Right atrium auricular region (tissue), 2 donors: ENCODE data around the gene IKBKE. TPM values are rescaled to one million over a fixed set of nuclear protein-coding genes. Genes with fewer than 3 reads are reported as not detected.

Experiments
- DNase-seq: peaks from one replicate; pipeline ENCODE4 v3.0.0-alpha.2; 2019; ENCODE audit warnings: low spot score
- H3K27ac ChIP-seq, 2 donors: fragments of 200-600 bp; sonication (generic); 1 replicate in 1 of 2; 2 replicates in 1 of 2; pipeline ENCODE4 v1.5.1; 2016 to 2019
- H3K27me3 ChIP-seq, 2 donors: fragments of 200-600 bp; sonication (generic); one replicate each; pipeline versions ENCODE4 v1.5.1 to v1.6.0; 2017 to 2019
- H3K36me3 ChIP-seq: fragments of 200-600 bp; sonication (generic); one replicate; pipeline ENCODE4 v1.5.1; 2016
- H3K4me1 ChIP-seq, 2 donors: fragments of 200-600 bp; sonication (generic); one replicate each; pipeline versions ENCODE4 v1.5.1 to v1.6.0; 2017 to 2019
- H3K4me3 ChIP-seq, 2 donors: fragments of 200-600 bp; sonication (generic); 1 replicate in 1 of 2; 2 replicates in 1 of 2; pipeline ENCODE4 v1.5.1; 2017 to 2019; ENCODE audit warnings: mild to moderate bottlenecking in 1 of 2, moderate library complexity in 1 of 2
- H3K9me3 ChIP-seq, 2 donors: fragments of 200-600 bp; sonication (generic); one replicate each; pipeline ENCODE4 v1.5.1; 2019
- CTCF ChIP-seq, 2 donors: fragments of 200-600 bp; sonication (generic); IDR thresholded peaks; one replicate each; pipeline ENCODE4 v1.5.1; 2019; ENCODE audit warnings: antibody characterized with exemption in 2 of 2
- total RNA-seq, 2 donors: library from RNA; depleted of rRNA; stranded (reverse); fragments of >200 nt; gene quantifications; one replicate each; pipeline ENCODE4 v1.1.0, GENCODE V29; 2016

IKBKE gene
- total RNA-seq, 2 donors from 2014 or later, result 1.3 to 3.2 TPM

GRCh38 chr1:206516728-206516990 lies 46.4 kb downstream of the IKBKE start:
- no peak overlapping the region for H3K27ac ChIP-seq
- no peak for TF ChIP-seq CTCF (IDR thresholded peaks at IDR 0.05)
- H3K4me3 ChIP-seq, result no peak overlapping the region
- no peaks in the 10 kb centered on the region for H3K36me3 ChIP-seq
- DNase-seq, result no peak
- H3K27me3 ChIP-seq, result no peaks in the 10 kb centered on the region
- no peaks in the 10 kb centered on the region for H3K9me3 ChIP-seq
- H3K4me1 ChIP-seq, result peaks cover 0 to 25% of the 10 kb centered on the region in 2 donors

- no peak for DNase-seq
- no peaks in the 10 kb centered on the region for H3K9me3 ChIP-seq
- H3K27me3 ChIP-seq, result no peaks in the 10 kb centered on the region
- H3K27ac ChIP-seq, result no peak overlapping the region
- H3K4me3 ChIP-seq, result no peak overlapping the region
- no peak for TF ChIP-seq CTCF (IDR thresholded peaks at IDR 0.05)
- H3K4me1 ChIP-seq, result peaks cover 0 to 19% of the 10 kb centered on the region in 2 donors
- H3K36me3 ChIP-seq, result no peaks in the 10 kb centered on the region
Measured at GRCh38 chr1:206517784-206518183, 47.5 kb downstream of the IKBKE start.

- H3K4me1 ChIP-seq, result peaks cover 0 to 15% of the 10 kb centered on the region in 2 donors
- H3K36me3 ChIP-seq, result no peaks in the 10 kb centered on the region
- no peak for DNase-seq
- H3K27ac ChIP-seq, result no peak overlapping the region
- H3K27me3 ChIP-seq, result no peaks in the 10 kb centered on the region
- H3K4me3 ChIP-seq, result no peak overlapping the region
- H3K9me3 ChIP-seq, result no peaks in the 10 kb centered on the region
- TF ChIP-seq CTCF (IDR thresholded peaks at IDR 0.05), result no peak
Measured at GRCh38 chr1:206518206-206518605, 47.9 kb downstream of the IKBKE start.

GRCh38 chr1:206518743-206519142 lies 48.5 kb downstream of the IKBKE start:
- DNase-seq, result no peak
- peaks cover 0 to 10% of the 10 kb centered on the region in 2 donors for H3K4me1 ChIP-seq
- no peaks in the 10 kb centered on the region for H3K9me3 ChIP-seq
- no peak overlapping the region for H3K4me3 ChIP-seq
- H3K36me3 ChIP-seq, result no peaks in the 10 kb centered on the region
- H3K27me3 ChIP-seq, result no peaks in the 10 kb centered on the region
- no peak overlapping the region for H3K27ac ChIP-seq
- no peak for TF ChIP-seq CTCF (IDR thresholded peaks at IDR 0.05)

- Histone ChIP-seq H3K9me3 (no peaks in the 10 kb centered on the region), H3K27me3 (no peaks in the 10 kb centered on the region), H3K4me1 (peaks cover 0 to 5% of the 10 kb centered on the region in 2 donors), H3K27ac (peak overlapping the region in 1 of 2 donors; percentile 57), H3K36me3 (no peaks in the 10 kb centered on the region), H3K4me3 (no peak overlapping the region)
- no peak for TF ChIP-seq CTCF (IDR thresholded peaks at IDR 0.05)
- no peak for DNase-seq
Measured at GRCh38 chr1:206521127-206521526, 50.9 kb downstream of the IKBKE start.

- H3K9me3 ChIP-seq, result no peaks in the 10 kb centered on the region
- no peaks in the 10 kb centered on the region for H3K36me3 ChIP-seq
- H3K27ac ChIP-seq, result peak overlapping the region; percentile 8 to 57
- H3K27me3 ChIP-seq, result no peaks in the 10 kb centered on the region
- no peak for TF ChIP-seq CTCF (IDR thresholded peaks at IDR 0.05)
- H3K4me1 ChIP-seq, result peaks cover 0 to 5% of the 10 kb centered on the region in 2 donors
- no peak overlapping the region for H3K4me3 ChIP-seq
- no peak for DNase-seq
Measured at GRCh38 chr1:206521694-206522402, 51.6 kb downstream of the IKBKE start.
